Jurkat, Clone E6-1 (cell line): ENCODE measurements around the gene CDADC1.

ENCODE experiments used
- DNase-seq: peaks from one replicate; pipeline ENCODE4 v3.0.0-alpha.2; 2011; ENCODE audit warnings: low read depth, low spot score
- H3K4me3 ChIP-seq: 2 replicates; pipeline ENCODE4 v1.5.1; 2011; ENCODE audit warnings: mild to moderate bottlenecking, low read length, control low read depth, moderate library complexity

Gene CDADC1

GRCh38 chr13:49340161-49340560, 92.4 kb downstream of the CDADC1 start:
- no peak overlapping the region for H3K4me3 ChIP-seq
- DNase-seq = no peak

- DNase-seq = no peak
- H3K4me3 ChIP-seq = no peak overlapping the region
Measured at GRCh38 chr13:49341517-49341916, 93.8 kb downstream of the CDADC1 start.

GRCh38 chr13:49341941-49342340, 94.2 kb downstream of the CDADC1 start:
- DNase-seq = no peak

GRCh38 chr13:49342454-49342853, 94.7 kb downstream of the CDADC1 start:
- no peak overlapping the region for H3K4me3 ChIP-seq
- no peak for DNase-seq

More at GRCh38 chr13:49341941-49342340, 94.2 kb downstream of the CDADC1 start:
- H3K4me3 ChIP-seq = no peak overlapping the region
